Prostate gland (tissue), 2 donors: ENCODE results near the gene CD40.

Experiments used
- POLR2A ChIP-seq: fragments of 450-650 bp; IDR thresholded peaks from one replicate; pipeline ENCODE4 v1.6.1; 2016; ENCODE audit warnings: antibody characterized with exemption, mild to moderate bottlenecking
- POLR2AphosphoS5 ChIP-seq: sonication (generic); formaldehyde crosslinking; IDR thresholded peaks from one replicate; pipeline ENCODE4 v1.6.1; 2017; ENCODE audit warnings: antibody characterized with exemption
- TF ChIP-seq, protein P1 (sequence below), 4 experiments: fragments of 200-600 bp in 2 of 4; fragments of 450-650 bp in 2 of 4; sonication (generic) in 2 of 4; IDR thresholded peaks; 1 replicate in 3 of 4; 2 replicates in 1 of 4; pipeline ENCODE4 v1.5.1; 2016 to 2019; ENCODE audit warnings: antibody characterized with exemption in 4 of 4, mild to moderate bottlenecking in 2 of 4, moderate library complexity in 2 of 4

DNA sequence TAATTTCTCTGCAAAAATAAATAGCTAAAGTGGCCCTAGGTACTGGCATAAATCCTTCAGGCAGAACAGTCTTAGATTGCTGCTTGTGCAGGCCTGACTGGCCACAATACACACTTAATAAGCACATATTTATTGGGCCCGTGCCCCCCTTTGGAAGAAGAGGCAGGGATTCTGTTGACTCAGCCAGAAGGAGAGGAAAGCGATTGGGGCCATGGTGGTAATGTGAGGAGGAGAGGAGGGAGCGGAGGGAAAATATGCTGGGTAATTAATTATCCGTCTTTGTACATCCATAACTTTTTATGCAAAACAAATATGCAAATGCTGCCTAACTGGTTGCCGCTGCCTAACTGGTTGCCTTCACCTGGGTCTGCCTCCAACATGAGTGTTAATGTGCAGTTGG lies 36.2 kb downstream of the CD40 start:
- TF ChIP-seq, protein P1, sequence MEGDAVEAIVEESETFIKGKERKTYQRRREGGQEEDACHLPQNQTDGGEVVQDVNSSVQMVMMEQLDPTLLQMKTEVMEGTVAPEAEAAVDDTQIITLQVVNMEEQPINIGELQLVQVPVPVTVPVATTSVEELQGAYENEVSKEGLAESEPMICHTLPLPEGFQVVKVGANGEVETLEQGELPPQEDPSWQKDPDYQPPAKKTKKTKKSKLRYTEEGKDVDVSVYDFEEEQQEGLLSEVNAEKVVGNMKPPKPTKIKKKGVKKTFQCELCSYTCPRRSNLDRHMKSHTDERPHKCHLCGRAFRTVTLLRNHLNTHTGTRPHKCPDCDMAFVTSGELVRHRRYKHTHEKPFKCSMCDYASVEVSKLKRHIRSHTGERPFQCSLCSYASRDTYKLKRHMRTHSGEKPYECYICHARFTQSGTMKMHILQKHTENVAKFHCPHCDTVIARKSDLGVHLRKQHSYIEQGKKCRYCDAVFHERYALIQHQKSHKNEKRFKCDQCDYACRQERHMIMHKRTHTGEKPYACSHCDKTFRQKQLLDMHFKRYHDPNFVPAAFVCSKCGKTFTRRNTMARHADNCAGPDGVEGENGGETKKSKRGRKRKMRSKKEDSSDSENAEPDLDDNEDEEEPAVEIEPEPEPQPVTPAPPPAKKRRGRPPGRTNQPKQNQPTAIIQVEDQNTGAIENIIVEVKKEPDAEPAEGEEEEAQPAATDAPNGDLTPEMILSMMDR (IDR thresholded peaks at IDR 0.05) = no peak
- TF ChIP-seq POLR2AphosphoS5 (no peak), POLR2A (no peak)
